Measurements from ENCODE around the gene MUS81. TPM values are rescaled to one million over a fixed set of nuclear protein-coding genes. Genes with fewer than 3 reads are reported as not detected.
A peak's percentile ranks its signal among the peaks of the same experiment; 100 is the strongest.

MUS81 gene
- total and polyA plus RNA-seq, 7 experiments from 2014 or later: 18.3 to 117 (median 68.8) TPM

DNA sequence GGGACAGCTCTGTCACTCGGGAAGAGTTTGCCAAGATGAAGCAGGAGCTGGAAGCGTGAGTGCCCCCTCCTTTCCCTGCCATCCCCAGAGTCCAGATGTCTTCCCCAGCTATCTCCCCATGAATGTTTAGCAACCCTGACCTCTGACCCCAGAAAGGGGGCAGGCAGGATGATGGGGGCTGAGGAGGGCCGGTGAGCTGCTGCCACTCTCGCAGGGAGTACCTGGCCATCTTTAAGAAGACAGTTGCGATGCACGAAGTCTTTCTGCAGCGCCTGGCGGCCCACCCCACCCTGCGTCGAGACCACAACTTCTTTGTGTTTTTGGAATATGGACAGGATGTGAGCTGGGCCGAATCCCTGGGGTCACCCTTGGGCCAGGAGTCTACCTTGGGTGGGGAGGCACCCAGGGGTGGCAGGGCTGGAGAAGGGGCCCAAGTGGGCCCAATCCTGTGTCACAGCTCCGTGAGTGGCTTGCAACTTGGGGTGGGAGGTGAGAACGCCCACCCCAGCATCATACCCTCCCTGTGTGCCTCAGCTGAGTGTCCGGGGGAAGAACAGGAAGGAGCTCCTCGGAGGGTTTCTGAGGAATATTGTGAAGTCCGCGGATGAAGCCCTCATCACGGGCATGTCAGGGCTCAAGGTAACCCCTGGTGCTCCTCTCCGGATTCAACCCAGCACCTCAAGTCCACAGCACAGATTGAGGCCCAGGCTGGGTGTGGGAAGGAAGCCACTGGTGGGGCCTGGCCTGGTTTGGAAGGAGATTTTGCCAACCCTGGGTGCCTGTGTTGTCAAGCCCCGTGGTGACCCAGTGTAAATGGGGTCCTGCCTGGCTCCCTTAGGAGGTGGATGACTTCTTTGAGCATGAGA, 9.8 kb upstream of the MUS81 start:
- Histone ChIP-seq H3K4me1 (ENCODE audit: control insufficient read depth in 2 of 2, insufficient read depth in 2 of 2, low read length in 2 of 2) (peaks cover 2 to 14% of the 10 kb centered on the region in 2 donors), H3K27me3 (ENCODE audit: control insufficient read depth in 2 of 2, insufficient read depth in 2 of 2, low read length in 2 of 2) (no peaks in the 10 kb centered on the region), H3K4me3 (ENCODE audit: low read length) (no peak overlapping the region), H3K27ac (ENCODE audit: low read depth, low read length) (no peak overlapping the region), H3K9me3 (ENCODE audit: control insufficient read depth in 2 of 3, low read length in 3 of 3) (peaks cover 0 to 8% (median 0%) of the 10 kb centered on the region in 3 experiments), H3K36me3 (ENCODE audit: control insufficient read depth in 2 of 3, insufficient read depth in 3 of 3, low read length in 3 of 3) (peaks cover 24 to 48% (median 26%) of the 10 kb centered on the region in 3 experiments)
- Mint-ChIP-seq H3K27me3 (no peaks in the 10 kb centered on the region), H3K27ac (peak overlapping the region in 1 of 9 donors; percentile 23), H3K36me3 (peaks cover 7 to 42% (median 26%) of the 10 kb centered on the region in 5 donors), H3K4me3 (no peak overlapping the region), H3K4me1 (peaks cover 19 to 28% (median 25%) of the 10 kb centered on the region in 7 donors), H3K9me3 (peaks cover 0 to 6% (median 0%) of the 10 kb centered on the region in 11 donors)
- intact Hi-C loops (cut with micrococcal nuclease): loop anchor here in 1 of 2 donors (10.0 kb wide), 1 partner anchor 306 kb away; no protein-coding TSS in a partner anchor
- peak; percentile 18 for ATAC-seq
- CTCF ChIA-PET: interaction anchor here (2.0 kb wide), 1 partner anchor 34 kb away, joined by 6 read pairs; no protein-coding TSS in a partner anchor
- DNase-seq: no peak
- POLR2A ChIA-PET: interaction anchor here (0.6 to 1.8 kb wide), 5 partner anchors 11 to 139 kb away, joined by 3 to 5 read pairs (median 5); partner anchors contain the start of gene SNX32

DNA sequence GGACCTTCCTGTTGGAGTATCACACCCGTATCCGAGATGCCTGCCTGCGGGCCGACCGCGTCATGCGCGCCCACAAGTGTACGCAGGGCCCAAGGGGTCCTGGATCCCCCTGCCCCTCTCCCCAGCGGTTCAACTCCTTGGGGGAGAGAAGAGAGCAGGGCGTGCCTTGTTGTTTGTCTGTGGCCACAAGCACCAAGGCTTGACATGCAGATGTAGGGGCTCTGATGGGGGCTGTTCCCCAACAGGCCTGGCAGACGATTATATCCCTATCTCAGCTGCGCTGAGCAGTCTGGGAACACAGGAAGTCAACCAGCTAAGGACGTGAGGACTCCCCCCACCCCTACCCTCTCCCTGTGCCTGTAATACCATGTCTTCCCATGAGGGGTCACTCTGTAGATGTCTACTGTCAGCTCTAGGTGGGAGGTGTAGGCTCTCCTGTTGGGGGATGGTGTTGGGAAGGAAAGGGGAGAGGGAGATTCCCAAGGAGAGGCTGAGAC, 9.1 kb upstream of the MUS81 start:
- Histone ChIP-seq H3K27ac (ENCODE audit: low read depth, low read length) (no peak overlapping the region), H3K4me1 (ENCODE audit: control insufficient read depth in 2 of 2, insufficient read depth in 2 of 2, low read length in 2 of 2) (peaks cover 9 to 21% of the 10 kb centered on the region in 2 donors), H3K36me3 (ENCODE audit: control insufficient read depth in 2 of 3, insufficient read depth in 3 of 3, low read length in 3 of 3) (peaks cover 27 to 54% (median 33%) of the 10 kb centered on the region in 3 experiments), H3K27me3 (ENCODE audit: control insufficient read depth in 2 of 2, insufficient read depth in 2 of 2, low read length in 2 of 2) (no peaks in the 10 kb centered on the region), H3K9me3 (ENCODE audit: control insufficient read depth in 2 of 3, low read length in 3 of 3) (peaks cover 0 to 8% (median 0%) of the 10 kb centered on the region in 3 experiments), H3K4me3 (ENCODE audit: low read length) (no peak overlapping the region)
- ChIA-PET CTCF (interaction anchor here (2.0 kb wide), 1 partner anchor 34 kb away, joined by 6 read pairs; no protein-coding TSS in a partner anchor), POLR2A (interaction anchor here (0.5 to 1.0 kb wide), 2 partner anchors 40 to 537 kb away, joined by 3 to 5 read pairs; no protein-coding TSS in a partner anchor)
- ATAC-seq (peak; percentile 47), DNase-seq (no peak)
- H3K36me3 Mint-ChIP-seq: peaks cover 7 to 49% (median 30%) of the 10 kb centered on the region in 5 donors
- H3K4me3 Mint-ChIP-seq: no peak overlapping the region
- no peaks in the 10 kb centered on the region for H3K27me3 Mint-ChIP-seq
- peaks cover 0 to 6% (median 0%) of the 10 kb centered on the region in 11 donors for H3K9me3 Mint-ChIP-seq
- H3K27ac Mint-ChIP-seq: no peak overlapping the region
- peaks cover 25 to 35% (median 32%) of the 10 kb centered on the region in 7 donors for H3K4me1 Mint-ChIP-seq
- intact Hi-C loops (cut with micrococcal nuclease): loop anchor here in 1 of 2 donors (10.0 kb wide), 1 partner anchor 306 kb away; no protein-coding TSS in a partner anchor

DNA sequence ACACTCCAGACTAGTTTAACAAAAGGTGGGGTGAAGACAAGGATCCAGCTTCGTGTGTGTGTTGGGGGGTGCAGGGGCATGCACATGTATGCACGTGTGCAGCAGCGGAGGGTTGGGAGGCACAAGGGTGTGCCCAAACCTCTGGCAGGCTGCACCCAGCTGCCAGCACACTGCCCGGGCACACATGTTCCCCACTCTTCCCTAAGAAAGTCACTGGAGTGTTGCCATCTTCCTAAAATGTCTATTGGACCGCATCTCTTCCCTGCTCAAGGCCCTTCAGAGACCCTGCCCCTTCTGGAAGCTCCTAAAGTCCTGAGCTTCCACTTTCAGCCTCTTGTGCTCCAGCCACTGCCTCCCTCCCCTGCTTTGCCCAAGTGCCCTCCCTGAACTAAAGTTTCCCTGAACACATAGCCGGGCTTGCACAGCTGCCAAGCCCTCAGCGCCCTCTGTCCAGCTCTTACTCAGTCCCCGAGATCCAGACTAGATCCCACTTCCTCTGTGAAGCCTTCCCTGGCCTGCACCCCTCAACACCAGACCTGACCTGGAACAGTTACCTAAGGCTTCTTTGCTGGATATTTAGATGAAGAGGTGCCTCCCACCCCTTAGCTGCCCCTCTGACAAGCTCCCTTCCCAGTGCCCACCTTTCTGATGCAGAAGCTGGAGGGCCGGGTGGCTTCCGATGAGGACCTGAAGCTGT, 8.3 kb upstream of the MUS81 start:
- ATAC-seq (no peak), DNase-seq (no peak)
- Mint-ChIP-seq H3K4me1 (peaks cover 33 to 43% (median 40%) of the 10 kb centered on the region in 7 donors), H3K4me3 (no peak overlapping the region), H3K27me3 (no peaks in the 10 kb centered on the region), H3K9me3 (peaks cover 0 to 10% (median 0%) of the 10 kb centered on the region in 11 donors), H3K27ac (peak overlapping the region in 4 of 9 donors; percentile 50 to 72 (median 67)), H3K36me3 (peaks cover 7 to 57% (median 37%) of the 10 kb centered on the region in 5 donors)
- POLR2A ChIA-PET: interaction anchor here (0.5 to 1.0 kb wide), 2 partner anchors 13 to 538 kb away, joined by 3 read pairs; no protein-coding TSS in a partner anchor
- CTCF ChIA-PET: interaction anchor here (0.7 to 2.0 kb wide), 2 partner anchors 33 to 523 kb away, joined by 3 to 6 read pairs; no protein-coding TSS in a partner anchor
- Histone ChIP-seq H3K9me3 (ENCODE audit: control insufficient read depth in 2 of 3, low read length in 3 of 3) (peaks cover 0 to 8% (median 0%) of the 10 kb centered on the region in 3 experiments), H3K4me3 (ENCODE audit: low read length) (no peak overlapping the region), H3K27ac (ENCODE audit: low read depth, low read length) (no peak overlapping the region), H3K27me3 (ENCODE audit: control insufficient read depth in 2 of 2, insufficient read depth in 2 of 2, low read length in 2 of 2) (no peaks in the 10 kb centered on the region), H3K4me1 (ENCODE audit: control insufficient read depth in 2 of 2, insufficient read depth in 2 of 2, low read length in 2 of 2) (peaks cover 15 to 25% of the 10 kb centered on the region in 2 donors), H3K36me3 (ENCODE audit: control insufficient read depth in 2 of 3, insufficient read depth in 3 of 3, low read length in 3 of 3) (peaks cover 27 to 60% (median 35%) of the 10 kb centered on the region in 3 experiments)
- intact Hi-C loops (cut with micrococcal nuclease): loop anchor here in 1 of 2 donors (10.0 kb wide), 1 partner anchor 307 kb away; no protein-coding TSS in a partner anchor

DNA sequence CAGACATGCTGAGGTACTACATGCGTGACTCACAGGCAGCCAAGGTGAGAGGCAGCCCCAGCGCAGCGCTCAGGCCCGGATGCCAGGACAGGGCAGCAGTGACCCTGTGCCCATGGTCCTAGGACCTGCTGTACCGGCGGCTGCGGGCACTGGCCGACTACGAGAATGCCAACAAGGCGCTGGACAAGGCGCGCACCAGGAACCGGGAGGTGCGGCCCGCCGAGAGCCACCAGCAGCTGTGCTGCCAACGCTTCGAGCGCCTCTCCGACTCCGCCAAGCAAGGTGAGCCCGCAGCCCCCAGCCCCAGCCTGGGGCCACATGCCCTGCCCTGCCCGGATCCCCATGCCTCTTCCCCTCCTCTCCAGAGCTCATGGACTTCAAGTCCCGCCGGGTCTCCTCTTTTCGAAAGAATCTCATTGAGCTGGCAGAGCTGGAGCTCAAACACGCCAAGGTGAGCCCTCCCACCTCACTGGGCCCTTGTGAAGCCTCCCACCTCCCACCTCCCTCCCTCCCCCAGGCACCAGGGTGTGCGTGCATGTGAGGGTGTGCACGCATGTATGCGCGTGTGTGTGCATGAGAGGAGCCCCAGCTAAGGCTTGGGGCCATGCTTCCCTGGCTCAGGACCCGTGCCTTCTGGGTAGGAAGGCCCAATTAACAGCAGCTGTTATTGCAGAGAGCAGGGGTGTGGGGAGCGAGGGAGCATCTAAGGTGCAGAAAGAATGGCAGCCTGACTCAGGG, 7.6 kb upstream of the MUS81 start:
- Mint-ChIP-seq H3K9me3 (peaks cover 0 to 10% (median 0%) of the 10 kb centered on the region in 11 donors), H3K27me3 (no peaks in the 10 kb centered on the region), H3K27ac (peak overlapping the region in 1 of 9 donors; percentile 72), H3K4me3 (no peak overlapping the region), H3K36me3 (peaks cover 7 to 57% (median 37%) of the 10 kb centered on the region in 5 donors), H3K4me1 (peaks cover 33 to 43% (median 40%) of the 10 kb centered on the region in 7 donors)
- DNase-seq (no peak), ATAC-seq (no peak)
- Histone ChIP-seq H3K27me3 (ENCODE audit: control insufficient read depth in 2 of 2, insufficient read depth in 2 of 2, low read length in 2 of 2) (no peaks in the 10 kb centered on the region), H3K27ac (ENCODE audit: low read depth, low read length) (no peak overlapping the region), H3K4me1 (ENCODE audit: control insufficient read depth in 2 of 2, insufficient read depth in 2 of 2, low read length in 2 of 2) (peaks cover 15 to 25% of the 10 kb centered on the region in 2 donors), H3K4me3 (ENCODE audit: low read length) (no peak overlapping the region), H3K36me3 (ENCODE audit: control insufficient read depth in 2 of 3, insufficient read depth in 3 of 3, low read length in 3 of 3) (peaks cover 27 to 66% (median 35%) of the 10 kb centered on the region in 3 experiments), H3K9me3 (ENCODE audit: control insufficient read depth in 2 of 3, low read length in 3 of 3) (peaks cover 0 to 8% (median 0%) of the 10 kb centered on the region in 3 experiments)
- CTCF ChIA-PET: interaction anchor here (1.2 kb wide), 1 partner anchor 31 kb away, joined by 4 read pairs; no protein-coding TSS in a partner anchor
- intact Hi-C loops (cut with micrococcal nuclease): loop anchor here in 1 of 2 donors (10.0 kb wide), 1 partner anchor 308 kb away; no protein-coding TSS in a partner anchor
- POLR2A ChIA-PET: interaction anchor here (1.0 to 1.1 kb wide), 2 partner anchors 14 to 355 kb away, joined by 3 read pairs; no protein-coding TSS in a partner anchor

DNA sequence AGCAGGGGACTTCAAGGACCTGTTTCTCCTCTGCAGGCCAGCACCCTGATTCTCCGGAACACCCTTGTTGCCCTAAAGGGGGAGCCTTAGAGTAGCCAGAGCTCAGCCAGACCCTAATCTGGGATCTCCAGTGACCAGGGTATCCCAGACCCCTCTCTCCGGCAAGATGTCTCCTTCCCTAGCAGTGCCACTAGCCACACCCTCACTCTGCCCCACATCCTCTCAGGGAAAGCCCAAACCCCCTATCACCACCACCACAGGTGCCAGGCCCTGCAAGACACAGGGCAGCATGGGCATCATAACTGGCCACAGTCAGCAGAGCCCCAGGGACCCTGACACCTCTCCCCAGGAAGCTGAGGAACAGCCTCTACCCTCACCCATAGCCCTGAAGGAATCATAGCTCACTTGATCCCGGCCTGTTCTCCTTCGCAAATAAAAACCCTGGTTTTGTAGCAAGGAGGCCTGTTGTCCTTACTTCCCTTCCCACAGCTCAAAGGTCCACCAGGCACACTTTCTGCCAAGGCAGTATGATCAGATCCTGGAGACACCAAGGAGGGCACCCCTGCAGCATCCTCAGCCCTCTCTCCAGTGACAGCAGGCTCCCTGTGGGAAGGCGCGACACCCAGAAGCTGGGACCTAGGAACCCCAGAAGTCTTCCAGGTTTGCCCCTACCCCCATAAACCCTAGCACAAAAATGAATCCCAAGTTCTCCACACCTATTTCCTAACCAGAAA, 6.8 kb upstream of the MUS81 start:
- no peaks in the 10 kb centered on the region for H3K27me3 ChIP-seq (ENCODE audit: control insufficient read depth in 2 of 2, insufficient read depth in 2 of 2, low read length in 2 of 2)
- peaks cover 27 to 66% (median 35%) of the 10 kb centered on the region in 3 experiments for H3K36me3 ChIP-seq (ENCODE audit: control insufficient read depth in 2 of 3, insufficient read depth in 3 of 3, low read length in 3 of 3)
- Mint-ChIP-seq H3K4me1 (peaks cover 33 to 45% (median 42%) of the 10 kb centered on the region in 7 donors), H3K4me3 (peak overlapping the region in 1 of 10 donors; percentile 76), H3K27ac (peak overlapping the region in 6 of 9 donors; percentile 17 to 81 (median 50)), H3K27me3 (no peaks in the 10 kb centered on the region), H3K36me3 (peaks cover 7 to 57% (median 37%) of the 10 kb centered on the region in 5 donors), H3K9me3 (peaks cover 0 to 11% (median 0%) of the 10 kb centered on the region in 11 donors)
- peaks cover 16 to 25% of the 10 kb centered on the region in 2 donors for H3K4me1 ChIP-seq (ENCODE audit: control insufficient read depth in 2 of 2, insufficient read depth in 2 of 2, low read length in 2 of 2)
- intact Hi-C loops (cut with micrococcal nuclease): loop anchor here in 1 of 2 donors (10.0 kb wide), 1 partner anchor 309 kb away; no protein-coding TSS in a partner anchor
- POLR2A ChIA-PET: interaction anchor here (0.6 to 1.1 kb wide), 4 partner anchors 15 to 356 kb away, joined by 3 read pairs; no protein-coding TSS in a partner anchor
- no peak for ATAC-seq
- H3K27ac ChIP-seq (ENCODE audit: low read depth, low read length): no peak overlapping the region
- no peak overlapping the region for H3K4me3 ChIP-seq (ENCODE audit: low read length)
- CTCF ChIA-PET: interaction anchor here (1.2 kb wide), 1 partner anchor 30 kb away, joined by 4 read pairs; no protein-coding TSS in a partner anchor
- no peak for DNase-seq
- peaks cover 0 to 8% (median 0%) of the 10 kb centered on the region in 3 experiments for H3K9me3 ChIP-seq (ENCODE audit: control insufficient read depth in 2 of 3, low read length in 3 of 3)
